HEK293 (cell line): ENCODE results near the gene CLTCL1.

Experiments used
- CTCF ChIA-PET: fragments of 350-600 bp; formaldehyde crosslinking; extraction: SDS; loops from one replicate; lab custom pipeline; 2021; ENCODE audit warnings: antibody characterized with exemption; lab: Yijun Ruan, JAX
- POLR2A ChIA-PET: fragments of 300-600 bp; formaldehyde crosslinking; extraction: SDS; loops from one replicate; lab custom pipeline; 2020; ENCODE audit warnings: antibody characterized with exemption, inconsistent platforms; lab: Yijun Ruan, JAX
- H3K27ac ChIP-seq: fragments of 200-500 bp; sonication (Bioruptor generic); 2 replicates; pipeline ENCODE4 v1.5.1; 2014; ENCODE audit warnings: low read depth, low read length, control low read depth, inconsistent platforms; ENCODE audit errors: extremely low read depth
- H3K36me3 ChIP-seq, 2 experiments: fragments of 200-500 bp in 1 of 2; sonication (Bioruptor generic) in 1 of 2; 1 replicate in 1 of 2; 2 replicates in 1 of 2; pipeline ENCODE4 v1.5.1; 2014 to 2017; ENCODE audit warnings: inconsistent platforms in 2 of 2, low read length in 2 of 2; ENCODE audit not compliant: control insufficient read depth in 2 of 2, insufficient read depth in 1 of 2
- H3K4me1 ChIP-seq: fragments of 200-500 bp; sonication (Bioruptor generic); 2 replicates; pipeline ENCODE4 v1.5.1; 2014; ENCODE audit warnings: mild to moderate bottlenecking, low read length, inconsistent platforms; ENCODE audit not compliant: control insufficient read depth, insufficient read depth
- H3K4me3 ChIP-seq: 2 replicates; pipeline ENCODE4 v1.5.1; 2011; ENCODE audit warnings: low read depth, mild to moderate bottlenecking, control low read depth, low read length, moderate library complexity
- H3K9me3 ChIP-seq: fragments of 200-500 bp; sonication (Bioruptor generic); 2 replicates; pipeline ENCODE4 v1.5.1; 2014; ENCODE audit warnings: low read depth, low read length, inconsistent platforms; ENCODE audit not compliant: control insufficient read depth, insufficient read depth
- GLI2 ChIP-seq: fragments of 450-650 bp; formaldehyde crosslinking; IDR thresholded peaks from 2 replicates; pipeline ENCODE4; 2017; ENCODE audit warnings: missing biosample characterization, missing genetic modification characterization, low read depth, borderline replicate concordance
- KLF9 ChIP-seq: fragments of 450-650 bp; formaldehyde crosslinking; IDR thresholded peaks from 2 replicates; pipeline ENCODE4 v1.5.1; 2016; ENCODE audit warnings: missing biosample characterization, missing genetic modification characterization, low read depth
- SP3 ChIP-seq: fragments of 450-650 bp; formaldehyde crosslinking; IDR thresholded peaks from 2 replicates; pipeline ENCODE4 v1.5.1; 2016; ENCODE audit warnings: missing biosample characterization, missing genetic modification characterization
- ZBTB10 ChIP-seq: fragments of 450-650 bp; formaldehyde crosslinking; IDR thresholded peaks from 2 replicates; pipeline ENCODE4 v1.5.1; 2016; ENCODE audit warnings: missing biosample characterization, missing genetic modification characterization
- ZBTB7A ChIP-seq: fragments of 450-650 bp; formaldehyde crosslinking; IDR thresholded peaks from 2 replicates; pipeline ENCODE4 v1.5.1; 2016; ENCODE audit warnings: low read depth, missing biosample characterization, missing genetic modification characterization
- ZFP41 ChIP-seq: fragments of 450-650 bp; formaldehyde crosslinking; IDR thresholded peaks from 2 replicates; pipeline ENCODE4 v1.5.1; 2016; ENCODE audit warnings: missing biosample characterization, missing genetic modification characterization, borderline replicate concordance
- ZIC2 ChIP-seq: fragments of 450-650 bp; formaldehyde crosslinking; IDR thresholded peaks from 2 replicates; pipeline ENCODE4 v1.5.1; 2016; ENCODE audit warnings: missing biosample characterization, missing genetic modification characterization
- ZNF148 ChIP-seq: fragments of 450-650 bp; formaldehyde crosslinking; IDR thresholded peaks from 2 replicates; pipeline ENCODE4 v1.5.0; 2017; ENCODE audit warnings: missing biosample characterization, missing genetic modification characterization, borderline replicate concordance
- ZNF175 ChIP-seq: fragments of 450-650 bp; formaldehyde crosslinking; IDR thresholded peaks from 2 replicates; pipeline ENCODE4 v1.5.1; 2016; ENCODE audit warnings: missing biosample characterization, missing genetic modification characterization
- ZNF19 ChIP-seq: fragments of 450-650 bp; formaldehyde crosslinking; IDR thresholded peaks from 2 replicates; pipeline ENCODE4; 2016; ENCODE audit warnings: missing biosample characterization, missing genetic modification characterization, low read depth
- ZNF202 ChIP-seq: fragments of 450-650 bp; formaldehyde crosslinking; IDR thresholded peaks from 2 replicates; pipeline ENCODE4 v1.5.1; 2016; ENCODE audit warnings: missing biosample characterization, missing genetic modification characterization, borderline replicate concordance
- ZNF248 ChIP-seq: fragments of 450-650 bp; formaldehyde crosslinking; IDR thresholded peaks from 2 replicates; pipeline ENCODE4 v1.5.1; 2017; ENCODE audit warnings: missing biosample characterization, missing genetic modification characterization
- ZNF266 ChIP-seq: fragments of 450-650 bp; formaldehyde crosslinking; IDR thresholded peaks from 2 replicates; pipeline ENCODE4 v1.5.1; 2016; ENCODE audit warnings: missing biosample characterization, missing genetic modification characterization, low read depth
- ZNF335 ChIP-seq: fragments of 450-650 bp; formaldehyde crosslinking; conservative IDR thresholded peaks from 2 replicates; pipeline ENCODE4 v1.5.1; 2016; ENCODE audit warnings: missing biosample characterization, missing genetic modification characterization
- ZNF37A ChIP-seq: fragments of 450-650 bp; IDR thresholded peaks from 2 replicates; pipeline ENCODE4 v1.5.1; 2018; ENCODE audit warnings: missing biosample characterization, missing genetic modification characterization
- ZNF416 ChIP-seq: fragments of 450-650 bp; formaldehyde crosslinking; IDR thresholded peaks from 2 replicates; pipeline ENCODE4 v1.5.1; 2016; ENCODE audit warnings: missing biosample characterization, missing genetic modification characterization
- ZNF585B ChIP-seq: fragments of 450-650 bp; formaldehyde crosslinking; IDR thresholded peaks from 2 replicates; pipeline ENCODE4 v1.5.1; 2016; ENCODE audit warnings: missing biosample characterization, missing genetic modification characterization
- ZNF670 ChIP-seq: fragments of 450-650 bp; formaldehyde crosslinking; IDR thresholded peaks from 2 replicates; pipeline ENCODE4 v1.5.1; 2016; ENCODE audit warnings: missing biosample characterization, missing genetic modification characterization, low read depth
- ZNF768 ChIP-seq: fragments of 450-650 bp; formaldehyde crosslinking; IDR thresholded peaks from 2 replicates; pipeline ENCODE4 v1.5.1; 2018; ENCODE audit warnings: missing biosample characterization, mild to moderate bottlenecking, missing genetic modification characterization
- ZSCAN30 ChIP-seq: fragments of 450-650 bp; IDR thresholded peaks from 2 replicates; pipeline ENCODE4 v1.5.1; 2018; ENCODE audit warnings: missing biosample characterization, mild to moderate bottlenecking, missing genetic modification characterization, moderate library complexity
- ZSCAN5A ChIP-seq: fragments of 450-650 bp; formaldehyde crosslinking; IDR thresholded peaks from 2 replicates; pipeline ENCODE4 v1.5.1; 2016; ENCODE audit warnings: missing biosample characterization, missing genetic modification characterization
- TF ChIP-seq, protein P1 (sequence below): fragments of 450-650 bp; formaldehyde crosslinking; IDR thresholded peaks from 2 replicates; pipeline ENCODE4 v1.5.1; 2016; ENCODE audit warnings: missing biosample characterization, missing genetic modification characterization
- TF ChIP-seq, protein P2 (sequence below): fragments of 450-650 bp; IDR thresholded peaks from 2 replicates; pipeline ENCODE4 v1.5.1; 2018; ENCODE audit warnings: missing biosample characterization, mild to moderate bottlenecking, missing genetic modification characterization

Gene CLTCL1

GRCh38 chr22:19187716-19188563 is 103.6 kb downstream of the CLTCL1 start:
- Histone ChIP-seq H3K27ac (no peak overlapping the region), H3K4me3 (no peak overlapping the region), H3K4me1 (no peaks in the 10 kb centered on the region), H3K36me3 (peaks cover 0 to 16% of the 10 kb centered on the region in 2 experiments; a peak in 2 of 3 replicates), H3K9me3 (no peaks in the 10 kb centered on the region)
- POLR2A ChIA-PET, result interaction anchor here (1.3 kb wide), 1 partner anchor 9 kb away, joined by 3 read pairs; the partner anchor contains the start of gene SLC25A1
- CTCF ChIA-PET, result interaction anchor here (0.7 to 0.8 kb wide), 2 partner anchors 9 kb away, joined by 3 read pairs; partner anchors contain the start of gene SLC25A1
- no peak for TF ChIP-seq ZFP41 (tag by site-specific recombination)
- TF ChIP-seq, protein P1, sequence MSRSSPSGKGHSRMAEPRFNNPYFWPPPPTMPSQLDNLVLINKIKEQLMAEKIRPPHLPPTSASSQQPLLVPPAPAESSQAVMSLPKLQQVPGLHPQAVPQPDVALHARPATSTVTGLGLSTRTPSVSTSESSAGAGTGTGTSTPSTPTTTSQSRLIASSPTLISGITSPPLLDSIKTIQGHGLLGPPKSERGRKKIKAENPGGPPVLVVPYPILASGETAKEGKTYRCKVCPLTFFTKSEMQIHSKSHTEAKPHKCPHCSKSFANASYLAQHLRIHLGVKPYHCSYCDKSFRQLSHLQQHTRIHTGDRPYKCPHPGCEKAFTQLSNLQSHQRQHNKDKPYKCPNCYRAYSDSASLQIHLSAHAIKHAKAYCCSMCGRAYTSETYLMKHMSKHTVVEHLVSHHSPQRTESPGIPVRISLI (tag by site-specific recombination), result no peak
- TF ChIP-seq ZNF37A (tag by site-specific recombination), result no peak
- TF ChIP-seq, protein P2, sequence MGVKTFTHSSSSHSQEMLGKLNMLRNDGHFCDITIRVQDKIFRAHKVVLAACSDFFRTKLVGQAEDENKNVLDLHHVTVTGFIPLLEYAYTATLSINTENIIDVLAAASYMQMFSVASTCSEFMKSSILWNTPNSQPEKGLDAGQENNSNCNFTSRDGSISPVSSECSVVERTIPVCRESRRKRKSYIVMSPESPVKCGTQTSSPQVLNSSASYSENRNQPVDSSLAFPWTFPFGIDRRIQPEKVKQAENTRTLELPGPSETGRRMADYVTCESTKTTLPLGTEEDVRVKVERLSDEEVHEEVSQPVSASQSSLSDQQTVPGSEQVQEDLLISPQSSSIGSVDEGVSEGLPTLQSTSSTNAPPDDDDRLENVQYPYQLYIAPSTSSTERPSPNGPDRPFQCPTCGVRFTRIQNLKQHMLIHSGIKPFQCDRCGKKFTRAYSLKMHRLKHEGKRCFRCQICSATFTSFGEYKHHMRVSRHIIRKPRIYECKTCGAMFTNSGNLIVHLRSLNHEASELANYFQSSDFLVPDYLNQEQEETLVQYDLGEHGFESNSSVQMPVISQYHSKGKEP, result no peak
- TF ChIP-seq ZBTB10 (tag by site-specific recombination), result no peak

DNA sequence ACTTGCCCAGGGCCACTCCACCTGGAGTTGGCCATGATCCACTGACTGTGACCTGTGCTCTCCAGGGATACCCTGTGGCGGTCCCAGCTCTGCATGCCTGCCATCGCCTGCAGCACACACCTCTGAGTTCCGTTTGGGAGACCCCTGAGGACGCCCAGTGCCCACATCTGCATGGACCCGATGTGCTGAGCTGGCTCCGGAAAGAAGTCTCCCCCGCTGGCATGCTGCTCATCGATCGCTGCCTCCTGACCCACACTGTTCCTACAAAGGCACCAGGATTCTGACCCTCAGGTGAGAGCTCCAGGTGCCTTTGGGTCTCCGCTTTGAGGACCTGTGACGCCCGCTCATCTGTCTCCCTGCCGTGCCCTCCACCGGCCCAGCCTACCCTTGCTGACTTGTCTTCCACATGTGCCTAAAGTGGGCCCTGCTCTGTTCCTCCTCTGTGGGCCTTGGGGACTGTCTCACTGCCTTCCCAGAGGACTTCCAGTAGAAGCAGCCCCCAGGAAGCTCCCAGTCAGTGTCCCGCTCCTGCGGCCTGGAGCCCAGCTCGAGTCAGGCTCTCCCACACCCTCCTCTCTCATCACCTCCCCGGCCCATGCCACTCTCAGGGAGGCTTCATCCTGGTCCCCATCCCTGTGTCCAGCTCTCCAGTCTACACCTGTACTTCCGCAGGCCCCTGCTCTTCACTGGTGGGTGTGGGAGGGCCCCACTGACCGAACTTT is 107.1 kb downstream of the CLTCL1 start:
- Histone ChIP-seq H3K27ac (no peak overlapping the region), H3K9me3 (no peaks in the 10 kb centered on the region), H3K4me1 (no peaks in the 10 kb centered on the region), H3K4me3 (no peak overlapping the region), H3K36me3 (peaks cover 0 to 16% of the 10 kb centered on the region in 2 experiments; a peak in 1 of 3 replicates)
- POLR2A ChIA-PET, result no interaction called here
- CTCF ChIA-PET, result interaction anchor here (2.5 kb wide), 1 partner anchor 40 kb away, joined by 8 read pairs; the partner anchor contains the start of gene ESS2
- TF ChIP-seq SP3 (no peak), ZSCAN5A (tag by site-specific recombination) (no peak), ZIC2 (tag by site-specific recombination) (no peak), KLF9 (tag by site-specific recombination) (no peak), ZNF335 (tag by site-specific recombination) (no peak), ZSCAN30 (tag by site-specific recombination) (no peak), ZNF416 (no peak), ZNF175 (tag by site-specific recombination) (no peak), ZBTB7A (tag by site-specific recombination) (no peak), ZNF768 (tag by site-specific recombination) (no peak), GLI2 (tag by site-specific recombination) (no peak), ZNF148 (no peak), ZNF19 (tag by site-specific recombination) (no peak), ZNF248 (tag by site-specific recombination) (no peak), ZNF202 (tag by site-specific recombination) (no peak), ZNF670 (tag by site-specific recombination) (no peak), ZNF585B (tag by site-specific recombination) (no peak), ZNF266 (tag by site-specific recombination) (no peak)
